NCI-H2227 treated with DMSO at 0.1 percent for 48 hours (cell line): ENCODE results near the gene CDH8.
"Not testable (repeated sequence)": the region's sequence is repeated elsewhere in the genome, so short reads cannot be mapped to it uniquely, and the experiment has no call there.

Experiments
- DNase-seq: peaks from one replicate; lab custom pipeline; 2025; lab: John Stamatoyannopoulos, UW

The CDH8 gene

DNA sequence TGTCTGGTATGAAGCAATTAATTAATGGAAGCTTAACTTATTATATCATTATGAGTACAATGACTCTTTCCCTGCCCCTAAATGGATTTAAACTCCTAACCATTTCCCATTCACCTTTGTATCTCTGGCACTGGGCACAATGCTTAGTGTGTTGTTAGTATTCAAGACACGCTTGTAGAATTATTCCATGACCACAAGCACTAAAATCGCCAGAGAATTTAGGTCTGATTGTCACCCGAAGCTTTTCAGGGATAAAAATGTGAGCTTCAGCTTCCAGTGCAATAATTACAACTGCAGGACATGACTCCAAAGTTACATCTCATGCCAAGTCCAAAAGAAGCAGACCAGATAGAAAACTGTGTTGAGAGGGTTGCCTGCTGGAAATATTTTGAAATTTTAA is 101.6 kb downstream of the CDH8 start:
- no peak for DNase-seq

- no peak for DNase-seq
Measured at GRCh38 chr16:61929776-61930175, 106.5 kb downstream of the CDH8 start.

DNA sequence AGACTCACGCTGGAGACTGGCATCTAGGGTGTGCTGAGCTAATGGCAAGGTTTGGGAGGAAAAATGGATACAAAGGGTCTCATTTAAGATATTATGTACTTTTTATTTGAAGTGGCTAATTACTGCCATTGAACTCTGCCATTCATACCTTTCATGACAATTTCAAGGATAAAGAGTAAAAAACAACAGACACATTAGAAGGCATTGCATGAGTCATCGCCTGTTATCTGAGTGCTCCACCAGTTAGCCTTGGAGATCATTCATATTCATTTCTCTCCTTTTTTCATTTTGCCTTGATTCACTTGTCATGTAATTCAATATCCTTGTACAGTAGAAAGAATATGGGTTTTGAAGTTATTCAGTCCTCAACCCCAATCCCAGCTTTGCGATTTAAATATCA is 109.5 kb downstream of the CDH8 start:
- DNase-seq, result peak; percentile 72

- DNase-seq, result no peak
Measured at GRCh38 chr16:61923629-61924028, 112.6 kb downstream of the CDH8 start.

GRCh38 chr16:61921373-61921772 is 114.9 kb downstream of the CDH8 start:
- DNase-seq, result no peak

- DNase-seq, result not testable (repeated sequence)
Measured at GRCh38 chr16:61917865-61918826, 118.1 kb downstream of the CDH8 start.

GRCh38 chr16:61915569-61915968 is 120.7 kb downstream of the CDH8 start:
- DNase-seq, result no peak

- DNase-seq, result no peak
Measured at GRCh38 chr16:61909074-61909473, 127.2 kb downstream of the CDH8 start.

DNA sequence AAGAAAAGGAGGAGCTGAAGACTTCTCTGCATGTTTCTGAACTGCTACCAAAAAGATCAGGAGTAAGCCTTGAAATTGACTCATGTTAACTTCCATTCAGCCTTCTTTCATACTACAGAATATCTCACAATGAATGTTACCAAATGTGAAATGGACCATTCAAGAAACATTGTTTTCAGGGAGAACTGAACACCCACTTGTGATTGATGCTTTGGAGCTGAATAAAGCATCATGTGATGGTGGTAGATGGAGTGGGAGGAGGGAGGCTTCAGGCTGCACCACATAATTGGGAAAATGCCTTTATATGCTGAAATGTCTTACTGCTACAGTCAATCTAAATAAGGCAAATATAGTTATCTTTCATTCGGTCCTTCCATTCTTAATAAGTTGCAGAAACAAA is 127.8 kb downstream of the CDH8 start:
- DNase-seq, result no peak

DNA sequence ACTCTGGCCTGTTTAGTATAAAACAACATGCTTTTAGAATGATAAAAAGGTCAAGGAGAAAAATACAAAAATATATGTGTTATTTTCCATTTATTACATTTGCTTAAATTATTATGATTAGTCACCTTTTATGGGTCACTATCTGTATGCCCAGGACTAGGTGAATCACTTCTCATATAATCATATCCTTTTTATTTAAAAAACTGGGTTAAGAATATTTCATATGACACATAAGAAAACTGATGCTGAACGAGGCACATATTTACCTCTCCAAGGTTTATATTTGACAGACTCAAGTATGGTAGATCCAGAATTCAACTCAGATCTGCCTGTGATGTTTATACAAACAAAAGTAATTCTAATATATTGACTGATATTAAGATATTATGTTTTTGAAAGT is 134.5 kb downstream of the CDH8 start:
- no peak for DNase-seq

DNA sequence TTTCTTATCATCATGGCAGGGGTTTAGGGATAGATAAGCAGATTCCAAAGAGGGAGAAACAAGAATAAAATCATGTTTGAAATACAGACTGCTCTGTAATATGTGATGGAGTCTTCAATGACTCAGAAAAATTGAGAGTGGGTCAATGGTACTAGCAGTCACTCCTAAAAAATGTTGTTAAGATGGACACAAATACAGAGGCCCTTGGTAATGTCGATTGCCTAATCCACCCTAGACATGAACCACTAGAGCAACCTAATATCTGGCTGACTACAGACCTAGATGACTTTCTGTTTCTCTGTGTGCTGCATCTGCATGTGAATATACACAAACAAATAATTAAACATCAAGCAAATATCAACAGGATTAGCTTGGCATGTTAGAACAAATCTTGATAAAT is 135.8 kb downstream of the CDH8 start:
- DNase-seq, result no peak

GRCh38 chr16:61897657-61898056 is 138.6 kb downstream of the CDH8 start:
- no peak for DNase-seq

DNA sequence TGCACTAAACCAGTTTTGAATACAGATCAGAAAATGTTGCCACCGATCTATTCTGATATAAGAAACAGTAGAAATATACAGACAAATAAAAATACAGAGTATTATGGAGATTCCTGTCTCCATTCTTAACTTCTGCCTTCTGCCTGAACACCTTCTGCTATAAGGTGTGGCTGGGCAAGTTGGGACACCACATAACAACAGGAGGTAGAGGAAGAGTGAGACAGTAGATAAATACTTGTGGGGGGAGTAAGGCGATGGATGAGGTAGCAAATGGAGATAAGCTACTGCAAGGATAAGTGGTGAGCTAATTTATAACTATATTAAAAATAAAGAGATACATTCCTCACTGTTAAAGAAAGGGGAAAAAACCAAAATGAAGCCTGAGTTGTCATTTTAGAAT is 143.7 kb downstream of the CDH8 start:
- no peak for DNase-seq

DNA sequence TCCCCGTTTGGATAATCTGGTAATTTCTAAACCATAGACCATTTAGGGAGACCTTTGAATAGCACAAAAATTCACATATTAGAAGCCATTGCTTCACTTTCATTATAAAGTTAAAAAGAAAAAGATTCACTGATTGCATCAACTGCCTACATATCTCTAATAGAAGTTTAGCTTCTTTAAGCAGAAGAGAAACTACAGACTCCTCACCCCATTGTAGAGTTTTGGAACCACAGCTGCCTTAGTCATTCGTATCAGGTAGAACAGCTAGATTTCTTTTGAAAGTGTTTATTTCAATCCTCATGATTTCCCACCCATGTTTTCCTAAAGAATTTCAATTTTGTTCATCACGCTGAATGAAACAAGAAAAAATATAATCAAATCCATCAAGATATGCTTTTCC is 144.8 kb downstream of the CDH8 start:
- no peak for DNase-seq

GRCh38 chr16:61890386-61890785 is 145.9 kb downstream of the CDH8 start:
- no peak for DNase-seq

DNA sequence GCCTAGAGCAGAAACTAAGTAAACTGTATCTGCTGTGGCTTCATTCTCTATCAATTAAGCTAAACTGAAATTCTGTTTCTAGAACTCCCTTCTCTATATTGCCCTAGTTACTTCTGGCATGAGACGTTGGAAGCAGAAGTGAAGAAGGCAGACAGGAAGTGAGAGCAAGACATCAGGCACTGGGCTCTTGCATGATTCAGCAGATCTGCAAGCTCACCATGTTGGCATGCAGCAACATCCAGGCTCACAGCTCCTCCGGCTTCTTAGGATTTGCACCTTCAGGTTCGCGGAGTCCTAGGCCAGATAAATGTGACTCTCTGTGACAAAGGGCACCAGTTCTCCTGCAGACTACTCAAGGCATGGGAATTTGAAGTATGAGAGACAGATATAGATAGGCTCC is 148.3 kb downstream of the CDH8 start:
- no peak for DNase-seq

- DNase-seq, result no peak
Measured at GRCh38 chr16:61885343-61885742, 150.9 kb downstream of the CDH8 start.

DNA sequence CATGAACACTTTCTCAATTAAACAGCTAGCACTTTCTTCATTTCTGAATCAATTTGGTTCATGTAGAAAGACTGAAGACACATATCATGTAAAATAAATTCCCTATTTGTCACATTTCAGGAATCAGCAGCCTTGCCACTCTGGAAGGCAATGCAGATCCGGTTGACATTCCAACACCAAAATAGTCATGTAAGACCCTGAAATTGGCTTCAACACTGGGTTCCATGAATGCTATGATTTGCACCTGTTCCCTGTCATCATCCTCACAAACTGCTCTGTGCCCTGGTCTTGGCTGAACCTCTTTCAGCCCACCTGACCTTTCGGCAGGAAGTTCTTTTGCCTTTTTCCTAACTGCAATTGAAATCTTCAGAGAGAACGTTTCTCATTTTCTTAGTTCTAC is 156.9 kb downstream of the CDH8 start:
- no peak for DNase-seq

GRCh38 chr16:61877436-61877835 is 158.8 kb downstream of the CDH8 start:
- no peak for DNase-seq

DNA sequence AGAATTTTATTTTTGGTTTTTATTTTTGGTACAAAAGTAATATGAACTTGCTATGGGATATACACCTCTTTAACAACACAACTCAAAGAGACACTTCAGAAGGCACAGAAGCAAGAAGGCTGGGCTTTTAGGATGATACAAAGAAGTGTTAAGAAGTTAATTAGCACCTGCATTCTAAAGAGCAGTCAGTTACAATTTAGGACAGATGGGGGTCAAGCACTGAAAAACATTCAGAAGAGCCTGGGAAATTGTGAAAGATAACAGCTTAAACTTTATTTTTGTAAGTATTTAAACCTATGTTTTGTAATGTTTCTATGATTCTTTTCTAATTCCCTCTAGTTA is 163.5 kb downstream of the CDH8 start:
- DNase-seq, result no peak

DNA sequence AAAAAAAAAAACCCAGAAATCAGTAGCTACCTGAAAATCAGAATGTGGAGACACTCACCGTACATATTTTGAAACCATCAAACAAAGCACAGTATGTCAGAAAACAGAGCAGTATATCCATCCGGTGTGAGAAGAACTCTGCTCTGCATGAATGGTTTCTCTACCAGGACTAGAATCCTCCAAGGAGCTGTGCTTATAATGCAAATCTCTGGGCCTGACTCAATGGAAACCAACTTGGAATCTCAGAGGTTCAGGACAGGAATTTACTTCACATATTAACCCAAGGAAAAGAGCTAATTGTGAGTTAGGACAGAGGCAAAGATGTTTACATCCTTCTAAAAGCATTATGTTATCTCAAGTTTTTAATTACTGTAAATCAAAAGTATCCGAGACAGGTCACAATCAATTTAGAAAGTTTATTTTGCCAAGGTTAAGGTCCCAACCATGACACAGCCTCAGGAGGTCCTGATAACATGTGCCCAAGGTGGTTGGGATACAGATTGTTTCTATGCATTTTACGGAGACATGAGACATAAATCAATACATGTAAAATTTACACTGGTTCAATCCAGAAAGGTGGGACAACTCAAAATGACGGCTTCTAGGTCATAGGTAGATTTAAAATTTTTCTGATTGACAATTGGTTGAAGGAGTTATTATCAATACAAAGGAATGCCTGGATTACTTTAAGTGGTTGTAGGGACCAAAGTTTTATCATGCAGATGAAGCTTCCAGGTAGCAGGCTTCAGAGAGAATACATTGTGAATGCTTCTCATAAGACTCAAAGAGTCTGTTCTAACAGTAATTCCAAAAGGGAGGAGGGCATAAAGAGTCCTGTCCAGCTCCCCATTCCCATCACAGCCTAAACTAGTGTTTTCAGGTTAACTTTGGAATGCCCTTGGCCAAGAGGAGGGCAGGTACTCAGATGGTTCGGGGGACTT is 164.1 kb downstream of the CDH8 start:
- no peak for DNase-seq

- DNase-seq, result no peak
Measured at GRCh38 chr16:61862221-61863155, 173.8 kb downstream of the CDH8 start.
